ENCODE data around the gene NEGR1. TPM values are rescaled to one million over a fixed set of nuclear protein-coding genes. Genes with fewer than 3 reads are reported as not detected.

The NEGR1 gene
- total RNA-seq, 1 experiment from 2014 or later, result 0.05 TPM

DNA sequence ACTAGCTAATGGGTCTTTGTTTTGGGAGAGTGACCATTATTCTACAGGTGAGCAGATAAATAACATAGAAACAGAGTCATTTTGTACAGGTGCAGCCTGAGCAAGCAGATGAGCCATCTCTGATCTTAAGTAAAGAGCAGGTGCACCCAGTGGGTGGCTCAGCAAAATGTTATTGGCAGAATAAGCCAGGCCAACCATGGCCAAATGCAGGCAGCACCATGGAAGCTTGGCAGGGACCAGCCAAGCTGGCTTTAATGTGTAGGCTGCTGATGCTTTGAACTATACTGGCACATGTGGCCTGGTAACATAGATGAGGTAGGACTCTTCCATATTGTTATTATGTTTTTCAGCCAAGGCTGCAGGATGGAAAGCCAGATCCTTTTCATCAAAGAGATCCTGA, 648.2 kb downstream of the NEGR1 start:
- RAD21 ChIA-PET (ENCODE audit: low non-redundant PET in 1 of 2, low total read pairs in 2 of 2, uncharacterized antibody in 2 of 2, unreplicated experiment in 2 of 2), result no interaction called here
- POLR2A ChIA-PET, result no interaction called here
- Histone ChIP-seq H3K4me1 (ENCODE audit: control insufficient read depth in 1 of 2, insufficient read depth in 2 of 2, low read length in 2 of 2) (no peaks in the 10 kb centered on the region), H3K4me2 (ENCODE audit: low read length) (no peak overlapping the region), H3K27me3 (ENCODE audit: insufficient read depth, low read length) (no peaks in the 10 kb centered on the region), H3K9me2 (ENCODE audit: insufficient read depth) (no peaks in the 10 kb centered on the region), H3K36me3 (ENCODE audit: control insufficient read depth in 1 of 2, insufficient read depth in 2 of 2, low read length in 2 of 2) (no peaks in the 10 kb centered on the region), H3K4me3 (replicated peaks in 1 of 2; ENCODE audit: low read depth in 1 of 2, low read length in 2 of 2) (no peak overlapping the region), H3K9me3 (ENCODE audit: control insufficient read depth in 1 of 2, insufficient read depth in 1 of 2, low read depth in 1 of 2, low read length in 2 of 2) (peaks cover 0 to 7% of the 10 kb centered on the region in 2 experiments; a peak in 2 of 4 replicates), H4K20me1 (ENCODE audit: insufficient read depth) (no peaks in the 10 kb centered on the region), H2AFZ (ENCODE audit: low read depth, low read length, poor library complexity, severe bottlenecking) (no peak overlapping the region), H3K9ac (ENCODE audit: low read length) (no peak overlapping the region), H3K27ac (ENCODE audit: low read depth, low read length) (no peak overlapping the region), H3K79me2 (ENCODE audit: insufficient read depth, low read length) (no peaks in the 10 kb centered on the region)
- intact Hi-C loops (cut with micrococcal nuclease), result no loop called here
- DNase-seq (ENCODE audit: low read depth, low spot score), result no peak
- TF ChIP-seq ELF1 (IDR thresholded peaks at IDR 0.05; ENCODE audit: borderline replicate concordance, low read depth), result no peak
- BruUV-seq (replicated peaks), result no TSS peak
- CTCF ChIA-PET, result no interaction called here
- no peak for ATAC-seq

DNA sequence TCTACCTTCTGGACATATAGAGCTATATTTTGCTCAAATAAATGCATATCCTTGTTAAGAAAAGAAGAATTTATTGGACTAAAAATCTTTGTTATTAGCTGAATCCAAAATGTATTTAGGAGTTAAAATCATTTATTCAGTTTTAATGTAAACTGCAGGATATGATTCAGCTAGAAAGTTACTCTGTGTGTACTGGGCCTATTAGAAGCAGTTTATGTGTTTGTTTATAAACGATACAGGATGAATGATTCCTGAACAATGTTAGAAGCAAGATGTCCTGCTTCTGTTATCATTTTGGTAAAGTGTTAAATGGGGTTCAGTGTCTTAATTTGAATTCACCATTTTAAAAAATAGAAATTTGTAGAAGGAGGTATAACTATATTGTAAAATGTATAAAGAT, 652.3 kb downstream of the NEGR1 start:
- no peak for ATAC-seq
- ChIA-PET RAD21 (ENCODE audit: low non-redundant PET in 1 of 2, low total read pairs in 2 of 2, uncharacterized antibody in 2 of 2, unreplicated experiment in 2 of 2) (no interaction called here), CTCF (no interaction called here), POLR2A (no interaction called here)
- H2AFZ ChIP-seq (ENCODE audit: low read depth, low read length, poor library complexity, severe bottlenecking), result no peak overlapping the region
- BruUV-seq (replicated peaks), result no TSS peak
- intact Hi-C loops (cut with micrococcal nuclease), result no loop called here
- no peaks in the 10 kb centered on the region for H3K9me2 ChIP-seq (ENCODE audit: insufficient read depth)
- H3K4me3 ChIP-seq (replicated peaks in 1 of 2; ENCODE audit: low read depth in 1 of 2, low read length in 2 of 2), result no peak overlapping the region
- H3K79me2 ChIP-seq (ENCODE audit: insufficient read depth, low read length), result no peaks in the 10 kb centered on the region
- peaks cover 0 to 4% of the 10 kb centered on the region in 2 experiments; a peak in 2 of 4 replicates for H3K9me3 ChIP-seq (ENCODE audit: control insufficient read depth in 1 of 2, insufficient read depth in 1 of 2, low read depth in 1 of 2, low read length in 2 of 2)
- TF ChIP-seq FOSL1 (IDR thresholded peaks at IDR 0.05; ENCODE audit: low read depth) (no peak), SRF (IDR thresholded peaks at IDR 0.05; ENCODE audit: low read depth) (no peak), RAD21 (IDR thresholded peaks at IDR 0.05; ENCODE audit: low read depth) (no peak), EZH2 (IDR thresholded peaks at IDR 0.05) (no peak), CBX3 (IDR thresholded peaks at IDR 0.05; ENCODE audit: low read depth) (no peak), EZH2phosphoT487 (IDR thresholded peaks at IDR 0.05; ENCODE audit: borderline replicate concordance) (no peak)
- H3K27me3 ChIP-seq (ENCODE audit: insufficient read depth, low read length), result no peaks in the 10 kb centered on the region
- no peak for DNase-seq (ENCODE audit: low read depth, low spot score)
- no peaks in the 10 kb centered on the region for H3K36me3 ChIP-seq (ENCODE audit: control insufficient read depth in 1 of 2, insufficient read depth in 2 of 2, low read length in 2 of 2)
- H3K27ac ChIP-seq (ENCODE audit: low read depth, low read length), result no peak overlapping the region
- H3K4me2 ChIP-seq (ENCODE audit: low read length), result no peak overlapping the region
- no peak overlapping the region for H3K9ac ChIP-seq (ENCODE audit: low read length)
- no peaks in the 10 kb centered on the region for H3K4me1 ChIP-seq (ENCODE audit: control insufficient read depth in 1 of 2, insufficient read depth in 2 of 2, low read length in 2 of 2)
- H4K20me1 ChIP-seq (ENCODE audit: insufficient read depth), result no peaks in the 10 kb centered on the region
